ENCODE measurements around the gene SP110.

SP110 gene

GRCh38 chr2:230216489-230216888, 3.3 kb downstream of the SP110 start:
- no peak for TF ChIP-seq CEBPB (IDR thresholded peaks at IDR 0.05)
- no peak for TF ChIP-seq CREB1 (IDR thresholded peaks at IDR 0.05; ENCODE audit: low read depth)
- no peak for TF ChIP-seq USF1 (IDR thresholded peaks at IDR 0.05)
- TF ChIP-seq REST (IDR thresholded peaks at IDR 0.05; ENCODE audit: low read depth), result no peak
- TF ChIP-seq MAX (IDR thresholded peaks at IDR 0.05), result no peak
- no peak for TF ChIP-seq EP300 (IDR thresholded peaks at IDR 0.05; ENCODE audit: borderline replicate concordance)

- no peak for TF ChIP-seq REST (IDR thresholded peaks at IDR 0.05; ENCODE audit: low read depth)
- no peak for TF ChIP-seq ZBTB7A (IDR thresholded peaks at IDR 0.05; ENCODE audit: low read depth)
- TF ChIP-seq FOXM1 (IDR thresholded peaks at IDR 0.05; ENCODE audit: borderline replicate concordance, low read depth), result no peak
- no peak for TF ChIP-seq CREB1 (IDR thresholded peaks at IDR 0.05; ENCODE audit: low read depth)
- no peak for TF ChIP-seq MAX (IDR thresholded peaks at IDR 0.05)
- TF ChIP-seq TAF1 (IDR thresholded peaks at IDR 0.05; ENCODE audit: low read depth), result no peak
- TF ChIP-seq EGR1 (IDR thresholded peaks at IDR 0.05), result no peak
- no peak for TF ChIP-seq CEBPB (IDR thresholded peaks at IDR 0.05)
These were observed 10.2 kb downstream of the SP110 start for GRCh38 chr2:230209422-230210051.

GRCh38 chr2:230208576-230208975, 11.2 kb downstream of the SP110 start:
- no peak for TF ChIP-seq TAF1 (IDR thresholded peaks at IDR 0.05; ENCODE audit: low read depth)
- TF ChIP-seq TEAD4 (IDR thresholded peaks at IDR 0.05), result no peak
- no peak for TF ChIP-seq FOXM1 (IDR thresholded peaks at IDR 0.05; ENCODE audit: borderline replicate concordance, low read depth)
- TF ChIP-seq MAX (IDR thresholded peaks at IDR 0.05), result no peak
- no peak for TF ChIP-seq REST (IDR thresholded peaks at IDR 0.05; ENCODE audit: low read depth)
- no peak for TF ChIP-seq EGR1 (IDR thresholded peaks at IDR 0.05)
- TF ChIP-seq CEBPB (IDR thresholded peaks at IDR 0.05), result no peak
- TF ChIP-seq TCF12 (IDR thresholded peaks at IDR 0.05; ENCODE audit: low read depth), result no peak

- no peak for TF ChIP-seq ZBTB7A (IDR thresholded peaks at IDR 0.05; ENCODE audit: low read depth)
- no peak for TF ChIP-seq TCF12 (IDR thresholded peaks at IDR 0.05; ENCODE audit: low read depth)
- TF ChIP-seq CREB1 (IDR thresholded peaks at IDR 0.05; ENCODE audit: low read depth), result no peak
- no peak for TF ChIP-seq CEBPB (IDR thresholded peaks at IDR 0.05)
- TF ChIP-seq TAF1 (IDR thresholded peaks at IDR 0.05; ENCODE audit: low read depth), result no peak
- no peak for TF ChIP-seq NFIC (IDR thresholded peaks at IDR 0.05)
- no peak for TF ChIP-seq REST (IDR thresholded peaks at IDR 0.05; ENCODE audit: low read depth)
- no peak for TF ChIP-seq EP300 (IDR thresholded peaks at IDR 0.05; ENCODE audit: borderline replicate concordance)
- TF ChIP-seq EGR1 (IDR thresholded peaks at IDR 0.05), result no peak
- no peak for TF ChIP-seq MAX (IDR thresholded peaks at IDR 0.05)
- TF ChIP-seq TEAD4 (IDR thresholded peaks at IDR 0.05), result no peak
- TF ChIP-seq RAD21 (IDR thresholded peaks at IDR 0.05; ENCODE audit: low read depth), result no peak
- TF ChIP-seq USF1 (IDR thresholded peaks at IDR 0.05), result no peak
- TF ChIP-seq YY1 (IDR thresholded peaks at IDR 0.05; ENCODE audit: low read depth), result no peak
These were observed 14.1 kb downstream of the SP110 start for GRCh38 chr2:230205721-230206120.

Data from Ishikawa (cell line).